ENCODE results near the gene SELENBP1. TPM values are rescaled to one million over a fixed set of nuclear protein-coding genes. Genes with fewer than 3 reads are reported as not detected.
A peak's percentile ranks its signal among the peaks of the same experiment; 100 is the strongest.
"Not testable (repeated sequence)": the region's sequence is repeated elsewhere in the genome, so short reads cannot be mapped to it uniquely, and the experiment has no call there.

Gene SELENBP1
- 71.9 TPM for total RNA-seq

- ATAC-seq (peak; percentile 94), DNase-seq (ENCODE audit: low spot score) (peak; percentile 91)
- intact Hi-C loops (cut with DNase I) = no loop called here
Observed at GRCh38 chr1:151372058-151372934, at the start of gene SELENBP1. Gene SELENBP1 (minus strand): TSS chr1:151372705. CDS start chr1:151372641, 64 bp downstream.

DNA sequence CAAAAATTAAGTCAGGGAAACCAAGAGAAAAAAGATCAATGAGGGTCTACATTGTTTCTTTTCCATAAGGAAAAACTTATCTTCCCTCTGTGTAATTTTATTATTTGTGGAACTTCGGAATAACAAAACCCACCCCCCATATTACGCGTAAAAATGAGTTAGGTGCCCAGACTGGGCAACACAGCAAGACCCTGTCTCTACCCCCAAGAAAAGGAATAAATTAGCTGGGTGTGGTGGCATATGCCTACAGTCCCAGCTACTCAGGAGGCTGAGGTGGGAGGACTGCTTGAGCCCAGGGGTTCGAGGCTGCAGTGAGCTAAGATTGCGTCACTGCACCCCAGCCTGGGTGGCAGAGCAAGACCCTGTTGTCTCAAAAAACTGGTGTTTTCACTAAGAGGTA, 47.3 kb upstream of the SELENBP1 start:
- DNase-seq (ENCODE audit: low spot score) (no peak), ATAC-seq (no peak)
- intact Hi-C loops (cut with DNase I) = no loop called here

DNA sequence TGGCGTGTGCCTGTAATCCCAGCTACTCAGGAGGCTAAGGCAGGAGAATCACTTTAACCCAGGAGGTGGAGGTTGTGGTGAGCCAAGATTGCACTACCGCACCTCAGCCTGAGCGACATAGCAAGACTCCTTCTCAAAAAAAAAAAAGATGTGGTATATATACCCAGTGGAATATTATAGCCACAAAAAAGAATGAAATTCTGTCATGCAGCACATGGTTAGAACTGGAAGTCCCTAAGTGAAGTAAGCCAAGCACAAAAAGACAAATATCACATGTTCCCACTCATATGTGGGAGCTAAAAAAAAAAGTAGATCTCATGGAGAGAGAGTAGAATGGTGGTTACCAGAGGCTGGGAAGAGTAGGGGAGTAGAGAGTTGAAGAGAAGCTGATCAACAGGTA, 45.6 kb upstream of the SELENBP1 start:
- ATAC-seq (no peak), DNase-seq (ENCODE audit: low spot score) (no peak)
- intact Hi-C loops (cut with DNase I) = no loop called here

- ATAC-seq = peak; percentile 34
- no peak for DNase-seq (ENCODE audit: low spot score)
- intact Hi-C loops (cut with DNase I) = no loop called here
Observed at GRCh38 chr1:151416231-151416630, 43.7 kb upstream of the SELENBP1 start.

DNA sequence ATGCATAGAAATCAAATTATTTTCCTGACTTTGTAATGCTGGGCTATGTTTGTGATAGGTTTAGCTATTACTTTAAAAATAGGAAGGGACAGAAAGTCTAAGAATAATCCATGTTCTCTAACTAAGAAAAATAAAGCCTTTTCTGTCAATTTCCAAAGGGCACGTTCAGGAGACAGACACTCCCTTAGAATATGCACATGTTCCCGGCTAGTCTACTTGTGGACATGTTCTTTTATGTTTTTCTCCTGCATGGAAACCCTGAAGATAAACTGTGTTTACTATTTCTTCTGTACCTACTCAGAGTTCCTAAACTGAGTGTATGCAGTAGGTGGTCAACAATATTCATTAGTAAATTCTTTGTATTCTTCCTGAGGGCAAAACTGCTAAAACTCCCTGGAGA, 39.4 kb upstream of the SELENBP1 start:
- no peak for DNase-seq (ENCODE audit: low spot score)
- ATAC-seq = no peak
- intact Hi-C loops (cut with DNase I) = no loop called here

DNA sequence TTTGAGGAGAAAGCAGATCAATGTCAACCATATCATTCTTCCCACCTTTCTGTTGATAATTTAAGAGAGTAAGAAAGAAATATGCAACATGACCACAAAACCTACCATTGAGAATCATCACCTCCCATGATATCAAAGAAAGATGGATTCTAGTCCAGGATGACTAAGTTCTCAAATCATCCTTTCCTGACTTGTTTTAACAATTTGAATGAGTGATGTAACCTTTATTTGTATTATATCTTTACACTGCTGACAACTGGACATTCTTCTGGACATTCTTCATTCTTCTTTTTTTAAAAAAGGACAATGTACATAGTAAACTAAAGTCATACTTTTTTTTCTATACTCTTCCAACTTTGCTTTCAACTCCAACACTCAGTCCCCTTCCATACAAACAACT, 36.4 kb upstream of the SELENBP1 start:
- intact Hi-C loops (cut with DNase I) = no loop called here
- no peak for DNase-seq (ENCODE audit: low spot score)
- no peak for ATAC-seq

- intact Hi-C loops (cut with DNase I) = no loop called here
- no peak for ATAC-seq
- no peak for DNase-seq (ENCODE audit: low spot score)
Observed at GRCh38 chr1:151407304-151407703, 34.8 kb upstream of the SELENBP1 start.

GRCh38 chr1:151406176-151406575, 33.7 kb upstream of the SELENBP1 start:
- intact Hi-C loops (cut with DNase I) = no loop called here
- ATAC-seq = peak; percentile 52

DNA sequence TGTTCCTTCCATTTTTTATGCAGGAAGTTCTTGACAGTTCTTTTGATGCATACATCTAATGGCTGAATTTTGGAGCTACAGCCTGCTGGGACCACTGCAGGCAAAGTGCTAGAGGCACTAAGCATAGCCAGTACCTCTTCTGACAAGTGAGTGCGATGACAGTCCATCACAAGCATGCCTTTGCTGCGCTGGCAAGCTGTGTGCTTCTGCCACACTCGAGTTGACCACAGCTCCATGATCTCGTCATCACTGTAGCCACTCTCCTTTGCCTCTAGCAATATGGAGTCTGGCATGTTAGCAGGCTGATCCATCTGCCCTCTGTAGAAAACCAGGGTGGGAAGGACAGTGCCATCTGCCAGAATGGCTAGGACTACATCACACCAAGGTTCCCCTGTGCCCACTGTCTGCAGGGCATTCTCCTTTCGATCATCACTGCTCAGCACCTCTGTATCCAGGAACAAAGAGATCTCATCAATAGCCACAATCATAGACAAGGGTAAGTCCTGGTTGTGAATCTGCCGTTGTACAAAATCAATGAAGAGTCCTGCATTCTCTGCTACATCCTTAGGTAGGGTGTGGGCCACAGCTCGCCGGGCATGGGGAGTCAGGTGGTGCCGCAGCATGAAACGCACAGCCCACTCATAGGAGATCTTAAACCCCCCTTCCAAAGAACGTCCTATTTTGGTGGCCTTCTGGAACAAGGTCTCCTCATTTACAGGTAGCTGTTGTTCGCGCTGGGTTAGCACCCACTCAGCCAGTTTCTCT, 32.9 kb upstream of the SELENBP1 start:
- ATAC-seq (peak; percentile 5), DNase-seq (ENCODE audit: low spot score) (no peak)
- intact Hi-C loops (cut with DNase I) = no loop called here

More at GRCh38 chr1:151406176-151406575, 33.7 kb upstream of the SELENBP1 start:
- no peak for DNase-seq (ENCODE audit: low spot score)

DNA sequence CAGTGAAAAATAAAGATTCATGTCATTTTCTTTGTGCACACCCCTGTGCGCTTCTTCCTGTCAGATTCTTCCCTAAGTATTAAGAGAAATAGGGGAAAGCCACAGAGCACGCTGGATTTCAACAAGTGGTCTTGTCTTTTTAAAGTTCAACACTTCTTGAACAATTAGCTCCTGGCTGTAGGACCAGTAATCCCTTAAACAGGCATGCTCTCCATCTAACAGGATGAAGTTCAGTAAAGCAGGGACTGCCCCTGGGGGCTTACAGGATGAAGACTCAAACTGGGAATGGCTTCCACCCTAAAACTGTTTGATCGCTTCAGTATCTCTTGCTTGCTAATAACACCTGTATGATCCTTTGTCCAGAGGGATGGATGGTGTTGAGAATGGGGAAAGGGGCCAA, 31.1 kb upstream of the SELENBP1 start:
- DNase-seq (ENCODE audit: low spot score) (no peak), ATAC-seq (no peak)
- intact Hi-C loops (cut with DNase I) = no loop called here

- DNase-seq (ENCODE audit: low spot score) (no peak), ATAC-seq (no peak)
- intact Hi-C loops (cut with DNase I) = no loop called here
Observed at GRCh38 chr1:151402764-151403163, 30.3 kb upstream of the SELENBP1 start.

GRCh38 chr1:151401860-151402259, 29.4 kb upstream of the SELENBP1 start:
- ATAC-seq (no peak), DNase-seq (ENCODE audit: low spot score) (no peak)
- intact Hi-C loops (cut with DNase I) = no loop called here

DNA sequence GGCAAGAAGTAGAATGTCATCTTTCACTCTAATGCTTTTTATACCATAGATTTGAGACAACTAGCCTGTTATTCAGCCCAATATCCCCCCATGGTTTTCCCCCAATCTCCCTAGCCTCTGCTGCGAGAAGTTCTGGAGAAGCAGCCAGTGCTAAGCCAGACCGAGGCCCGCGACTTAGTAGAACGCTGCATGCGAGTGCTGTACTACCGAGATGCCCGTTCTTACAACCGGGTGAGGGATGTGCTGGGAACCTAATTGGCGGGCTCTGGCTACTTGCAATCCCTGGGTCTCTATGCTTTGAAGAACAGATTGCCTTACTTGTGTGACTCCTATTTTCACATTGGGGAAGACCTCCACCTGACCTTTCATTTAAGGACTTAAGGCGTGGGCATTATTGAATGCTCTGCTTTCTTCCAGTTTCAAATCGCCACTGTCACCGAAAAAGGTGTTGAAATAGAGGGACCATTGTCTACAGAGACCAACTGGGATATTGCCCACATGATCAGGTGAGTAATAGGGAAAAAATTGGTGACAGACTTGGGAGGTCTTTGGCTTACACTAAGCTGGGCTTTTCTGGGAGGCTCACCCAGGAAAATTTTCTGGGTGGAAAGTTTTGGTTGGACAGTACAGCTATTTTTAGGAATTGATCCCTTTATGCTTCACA, 28.8 kb upstream of the SELENBP1 start:
- intact Hi-C loops (cut with DNase I) = no loop called here
- no peak for DNase-seq (ENCODE audit: low spot score)
- ATAC-seq = no peak

- intact Hi-C loops (cut with DNase I) = loop anchor here (1.0 to 10.0 kb wide), 2 partner anchors 55 to 116 kb away; partner anchors contain the start of gene RFX5
- DNase-seq (ENCODE audit: low spot score) = peak; percentile 86
- peak; percentile 97 for ATAC-seq
Observed at GRCh38 chr1:151399324-151400171, 27.0 kb upstream of the SELENBP1 start, which contains the start of gene PSMB4. Gene PSMB4 (plus strand): TSS chr1:151399573. CDS start chr1:151399588, 15 bp downstream.

GRCh38 chr1:151396265-151396664, 23.8 kb upstream of the SELENBP1 start:
- intact Hi-C loops (cut with DNase I) = loop anchor here (10.0 kb wide), 1 partner anchor 51 kb away; the partner anchor contains the start of gene RFX5
- not testable (repeated sequence) for DNase-seq (ENCODE audit: low spot score); ATAC-seq

DNA sequence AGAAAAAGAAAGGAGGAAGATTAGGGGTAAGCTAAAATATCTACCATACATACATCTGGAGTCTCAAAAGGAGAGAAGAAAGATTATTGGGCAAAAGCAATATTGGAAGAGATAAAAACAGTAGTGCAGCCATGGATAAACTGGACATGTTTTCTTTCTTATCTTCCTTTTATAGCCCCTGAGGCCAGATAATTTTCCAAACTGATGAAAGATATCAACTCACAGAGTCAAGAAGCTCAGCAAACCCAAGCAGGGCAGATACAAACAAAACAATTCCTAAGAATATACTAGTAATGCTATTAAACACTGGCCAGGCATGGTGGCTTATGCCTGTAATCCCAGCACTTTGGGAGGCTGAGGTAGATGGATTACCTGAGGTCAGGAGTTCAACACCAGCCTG, 21.1 kb upstream of the SELENBP1 start:
- intact Hi-C loops (cut with DNase I) = loop anchor here (10.0 kb wide), 1 partner anchor 49 kb away; the partner anchor contains the start of gene RFX5
- DNase-seq (ENCODE audit: low spot score) (no peak), ATAC-seq (no peak)

DNA sequence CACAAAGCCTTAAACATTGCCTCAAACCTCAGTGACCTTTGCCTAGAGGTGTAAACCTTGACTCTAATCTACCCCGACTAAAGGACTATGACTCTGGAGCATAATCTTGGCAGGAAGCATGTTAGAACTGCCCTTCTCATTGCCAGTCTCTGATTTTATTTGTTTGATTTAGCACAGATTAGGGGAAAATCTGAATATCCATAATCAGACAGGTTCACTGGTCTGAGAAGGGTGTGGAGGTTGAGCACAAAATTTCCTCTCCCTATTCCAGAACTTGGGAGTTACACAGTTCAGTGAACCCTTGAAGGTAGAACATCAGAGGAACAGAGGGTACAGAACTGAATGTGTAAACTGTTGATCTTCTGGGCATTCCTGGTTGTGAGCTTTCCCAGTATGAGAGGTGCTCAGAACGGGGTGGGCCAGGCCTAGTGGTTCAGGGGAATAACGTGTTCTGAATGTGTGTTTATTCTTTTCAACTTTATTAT, 18.6 kb upstream of the SELENBP1 start:
- DNase-seq (ENCODE audit: low spot score) (no peak), ATAC-seq (no peak)
- intact Hi-C loops (cut with DNase I) = loop anchor here (10.0 kb wide), 1 partner anchor 46 kb away; the partner anchor contains the start of gene RFX5
